ENCODE data around the gene CEP131. TPM values are rescaled to one million over a fixed set of nuclear protein-coding genes. Genes with fewer than 3 reads are reported as not detected.
"Not testable (repeated sequence)": the region's sequence is repeated elsewhere in the genome, so short reads cannot be mapped to it uniquely, and the experiment has no call there.

CEP131 gene
- total RNA-seq, 1 donor from 2014 or later, result 33.2 TPM

GRCh38 chr17:81148986-81149533 lies 73.7 kb downstream of the CEP131 start:
- Mint-ChIP-seq H3K27ac (no peak overlapping the region), H3K36me3 (ENCODE audit: insufficient read depth) (no peaks in the 10 kb centered on the region), H3K4me3 (ENCODE audit: low read depth) (no peak overlapping the region), H3K9me3 (ENCODE audit: low read depth) (no peaks in the 10 kb centered on the region), H3K27me3 (no peaks in the 10 kb centered on the region), H3K4me1 (ENCODE audit: low read depth) (no peaks in the 10 kb centered on the region)
- no peak for TF ChIP-seq CTCF (IDR thresholded peaks at IDR 0.05; ENCODE audit: unreplicated experiment)
- no peak for DNase-seq (ENCODE audit: low spot score, unreplicated experiment)

GRCh38 chr17:81148571-81148970 lies 74.2 kb downstream of the CEP131 start:
- Mint-ChIP-seq H3K9me3 (ENCODE audit: low read depth) (no peaks in the 10 kb centered on the region), H3K27ac (no peak overlapping the region)

DNA sequence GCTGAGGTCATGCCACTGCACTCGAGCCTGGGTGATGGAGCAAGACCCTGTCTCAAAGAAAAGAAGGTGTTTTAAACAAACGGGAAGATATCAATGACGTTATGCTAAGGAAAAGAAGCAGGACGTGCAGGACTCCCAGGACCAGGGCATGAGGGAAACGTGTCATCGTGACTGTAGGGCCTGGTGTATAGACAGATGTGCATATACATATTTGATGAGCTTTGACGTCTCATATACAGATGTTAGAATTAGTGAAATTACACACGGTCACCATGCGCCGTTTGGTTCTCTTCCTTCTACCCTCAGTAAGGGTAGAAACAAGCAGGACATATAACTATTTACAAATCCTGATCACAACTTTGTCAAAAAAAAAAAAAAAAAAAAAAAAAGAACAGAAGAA lies 75.1 kb downstream of the CEP131 start:
- no peaks in the 10 kb centered on the region for H3K9me3 Mint-ChIP-seq (ENCODE audit: low read depth)
- no peak for TF ChIP-seq CTCF (IDR thresholded peaks at IDR 0.05; ENCODE audit: unreplicated experiment)
- H3K4me3 Mint-ChIP-seq (ENCODE audit: low read depth), result no peak overlapping the region
- H3K27ac Mint-ChIP-seq, result no peak overlapping the region
- H3K36me3 Mint-ChIP-seq (ENCODE audit: insufficient read depth), result no peaks in the 10 kb centered on the region
- H3K27me3 Mint-ChIP-seq, result no peaks in the 10 kb centered on the region
- H3K4me1 Mint-ChIP-seq (ENCODE audit: low read depth), result no peaks in the 10 kb centered on the region
- DNase-seq (ENCODE audit: low spot score, unreplicated experiment), result no peak

More at GRCh38 chr17:81148571-81148970, 74.2 kb downstream of the CEP131 start:
- no peak for TF ChIP-seq CTCF (IDR thresholded peaks at IDR 0.05; ENCODE audit: unreplicated experiment)
- no peaks in the 10 kb centered on the region for H3K4me1 Mint-ChIP-seq (ENCODE audit: low read depth)
- no peak overlapping the region for H3K4me3 Mint-ChIP-seq (ENCODE audit: low read depth)
- no peak for DNase-seq (ENCODE audit: low spot score, unreplicated experiment)
- no peaks in the 10 kb centered on the region for H3K27me3 Mint-ChIP-seq
- no peaks in the 10 kb centered on the region for H3K36me3 Mint-ChIP-seq (ENCODE audit: insufficient read depth)

DNA sequence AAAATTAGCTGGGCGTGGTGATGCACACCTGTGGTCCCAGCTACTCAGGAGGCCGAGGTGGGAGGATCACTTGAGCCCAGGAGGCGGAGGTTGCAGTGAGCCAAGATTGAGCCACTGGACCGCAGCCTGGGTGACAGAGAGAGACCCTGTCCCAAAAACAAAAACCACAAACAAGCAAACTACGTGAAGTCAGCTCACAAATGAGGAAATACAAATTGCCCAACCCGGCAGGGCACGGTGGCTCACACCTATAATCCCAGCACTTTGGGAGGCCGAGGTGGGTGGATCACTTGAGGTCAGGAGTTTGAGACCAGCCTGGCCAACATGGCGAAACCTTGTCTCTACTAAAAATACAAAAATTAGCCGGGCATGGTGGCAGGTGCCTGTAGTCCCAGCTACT lies 76.6 kb downstream of the CEP131 start:
- not testable (repeated sequence) for H3K9me3 Mint-ChIP-seq (ENCODE audit: low read depth); H3K36me3 Mint-ChIP-seq (ENCODE audit: insufficient read depth); DNase-seq (ENCODE audit: low spot score, unreplicated experiment); H3K4me1 Mint-ChIP-seq (ENCODE audit: low read depth); H3K27ac Mint-ChIP-seq; H3K4me3 Mint-ChIP-seq (ENCODE audit: low read depth); H3K27me3 Mint-ChIP-seq

GRCh38 chr17:81144423-81144781 lies 78.4 kb downstream of the CEP131 start:
- no peak overlapping the region for H3K4me3 Mint-ChIP-seq (ENCODE audit: low read depth)
- no peaks in the 10 kb centered on the region for H3K4me1 Mint-ChIP-seq (ENCODE audit: low read depth)
- H3K36me3 Mint-ChIP-seq (ENCODE audit: insufficient read depth), result no peaks in the 10 kb centered on the region
- DNase-seq (ENCODE audit: low spot score, unreplicated experiment), result no peak
- no peak overlapping the region for H3K27ac Mint-ChIP-seq
- no peaks in the 10 kb centered on the region for H3K9me3 Mint-ChIP-seq (ENCODE audit: low read depth)
- no peaks in the 10 kb centered on the region for H3K27me3 Mint-ChIP-seq
- no peak for TF ChIP-seq CTCF (IDR thresholded peaks at IDR 0.05; ENCODE audit: unreplicated experiment)

- no peaks in the 10 kb centered on the region for H3K4me1 Mint-ChIP-seq (ENCODE audit: low read depth)
- H3K9me3 Mint-ChIP-seq (ENCODE audit: low read depth), result no peaks in the 10 kb centered on the region
- no peaks in the 10 kb centered on the region for H3K36me3 Mint-ChIP-seq (ENCODE audit: insufficient read depth)
- TF ChIP-seq CTCF (IDR thresholded peaks at IDR 0.05; ENCODE audit: unreplicated experiment), result no peak
- no peak overlapping the region for H3K27ac Mint-ChIP-seq
- no peaks in the 10 kb centered on the region for H3K27me3 Mint-ChIP-seq
- no peak for DNase-seq (ENCODE audit: low spot score, unreplicated experiment)
- no peak overlapping the region for H3K4me3 Mint-ChIP-seq (ENCODE audit: low read depth)
These were observed 78.9 kb downstream of the CEP131 start for GRCh38 chr17:81143717-81144422.
